Retinal pigment epithelial cell (primary cell): ENCODE results near the gene UBE2D3.

Source experiments
- DNase-seq: peaks from one replicate; pipeline ENCODE4 v3.0.0-alpha.2; 2010; ENCODE audit warnings: low read depth
- H3K4me3 ChIP-seq: 2 replicates; pipeline ENCODE4 v1.5.1; 2011; ENCODE audit warnings: mild to moderate bottlenecking, low read length, control low read depth, moderate library complexity
- CTCF ChIP-seq: conservative IDR thresholded peaks from 2 replicates; pipeline ENCODE4 v1.5.1; 2011; ENCODE audit warnings: low read depth, low read length, control low read depth, inconsistent platforms

Gene UBE2D3

GRCh38 chr4:102843938-102844337 lies 16.6 kb upstream of the UBE2D3 start:
- H3K4me3 ChIP-seq: no peak overlapping the region
- TF ChIP-seq CTCF: no peak
- DNase-seq: no peak

GRCh38 chr4:102843273-102843672 lies 15.9 kb upstream of the UBE2D3 start:
- TF ChIP-seq CTCF: no peak
- H3K4me3 ChIP-seq: no peak overlapping the region
- no peak for DNase-seq

GRCh38 chr4:102842367-102842766 lies 15.0 kb upstream of the UBE2D3 start:
- TF ChIP-seq CTCF: no peak
- no peak overlapping the region for H3K4me3 ChIP-seq
- DNase-seq: no peak

GRCh38 chr4:102836596-102836995 lies 9.2 kb upstream of the UBE2D3 start:
- TF ChIP-seq CTCF: no peak
- no peak for DNase-seq
- no peak overlapping the region for H3K4me3 ChIP-seq

GRCh38 chr4:102832667-102833066 lies 5.3 kb upstream of the UBE2D3 start:
- no peak for DNase-seq
- no peak for TF ChIP-seq CTCF

GRCh38 chr4:102832105-102832504 lies 4.8 kb upstream of the UBE2D3 start:
- no peak overlapping the region for H3K4me3 ChIP-seq
- TF ChIP-seq CTCF: no peak
- DNase-seq: no peak

More at GRCh38 chr4:102832667-102833066, 5.3 kb upstream of the UBE2D3 start:
- no peak overlapping the region for H3K4me3 ChIP-seq

GRCh38 chr4:102829803-102830202 lies 2.5 kb upstream of the UBE2D3 start:
- DNase-seq: no peak

More at GRCh38 chr4:102829803-102830202, 2.5 kb upstream of the UBE2D3 start:
- no peak overlapping the region for H3K4me3 ChIP-seq
- no peak for TF ChIP-seq CTCF
